Prostate gland (tissue), 2 donors: ENCODE results near the gene MCF2L2.

Experiments used
- CTCF ChIP-seq, 4 experiments: fragments of 200-600 bp in 2 of 4; fragments of 450-650 bp in 2 of 4; sonication (generic) in 2 of 4; IDR thresholded peaks; 1 replicate in 3 of 4; 2 replicates in 1 of 4; pipeline ENCODE4 v1.5.1; 2016 to 2019; ENCODE audit warnings: antibody characterized with exemption in 4 of 4, mild to moderate bottlenecking in 2 of 4, moderate library complexity in 2 of 4
- POLR2A ChIP-seq: fragments of 450-650 bp; IDR thresholded peaks from one replicate; pipeline ENCODE4 v1.6.1; 2016; ENCODE audit warnings: antibody characterized with exemption, mild to moderate bottlenecking

GRCh38 chr3:183277260-183277659 lies 151.2 kb downstream of the MCF2L2 start:
- TF ChIP-seq CTCF (IDR thresholded peaks at IDR 0.05) = no peak
- no peak for TF ChIP-seq POLR2A
